GM12873 (cell line): Measurements from ENCODE around the gene FBLN5.

Experiments
- CTCF ChIP-seq: IDR thresholded peaks from 2 replicates; pipeline ENCODE4 v1.5.1; 2012; ENCODE audit warnings: low read depth, mild to moderate bottlenecking, moderate library complexity, low read length, control low read depth; ENCODE audit not compliant: insufficient read depth; ENCODE audit errors: missing control alignments

The FBLN5 gene

GRCh38 chr14:91947475-91948184 is at the start of gene FBLN5:
FBLN5 (minus strand) TSS chr14:91947694; CDS start chr14:91947229, 465 bp downstream.
- TF ChIP-seq CTCF = no peak

GRCh38 chr14:91996948-91997371 is 49.5 kb upstream of the FBLN5 start:
- peak; percentile 64 for TF ChIP-seq CTCF

- no peak for TF ChIP-seq CTCF
These were observed 39.7 kb upstream of the FBLN5 start for GRCh38 chr14:91987192-91987591.

GRCh38 chr14:91985521-91986255 is 38.2 kb upstream of the FBLN5 start:
- TF ChIP-seq CTCF = no peak

GRCh38 chr14:91985008-91985407 is 37.5 kb upstream of the FBLN5 start:
- TF ChIP-seq CTCF = no peak

GRCh38 chr14:91983588-91983987 is 36.1 kb upstream of the FBLN5 start:
- TF ChIP-seq CTCF = no peak

GRCh38 chr14:91980157-91980556 is 32.7 kb upstream of the FBLN5 start:
- no peak for TF ChIP-seq CTCF
